HepG2 (cell line): ENCODE measurements around the gene SRSF10. TPM values are rescaled to one million over a fixed set of nuclear protein-coding genes. Genes with fewer than 3 reads are reported as not detected.
A peak's percentile ranks its signal among the peaks of the same experiment; 100 is the strongest.

ENCODE experiments used
- CBX1 ChIP-seq: IDR thresholded peaks from one replicate; pipeline ENCODE4 v1.6.1; 2016; ENCODE audit warnings: antibody characterized with exemption, low read depth
- CHD4 ChIP-seq: fragments of 200-600 bp; sonication (generic); IDR thresholded peaks from 2 replicates; pipeline ENCODE4 v1.7.0; 2017; ENCODE audit warnings: mild to moderate bottlenecking, low read length, borderline replicate concordance
- FOXO1 ChIP-seq: sonication (generic); formaldehyde crosslinking; IDR thresholded peaks from 2 replicates; pipeline ENCODE4 v1.4.0; 2020; ENCODE audit warnings: missing genetic modification reagents
- HDAC2 ChIP-seq: sonication (generic); formaldehyde crosslinking; IDR thresholded peaks from 2 replicates; pipeline ENCODE4 v1.4.0; 2020; ENCODE audit warnings: missing genetic modification reagents
- HNRNPUL1 ChIP-seq: fragments of 200-400 bp; formaldehyde crosslinking; IDR thresholded peaks from 2 replicates; pipeline ENCODE4 v1.6.1; 2017; ENCODE audit warnings: low read depth, mild to moderate bottlenecking, low read length, moderate library complexity
- ISL2 ChIP-seq: sonication (generic); formaldehyde crosslinking; IDR thresholded peaks from 2 replicates; pipeline ENCODE4 v1.5.0; 2020; ENCODE audit warnings: missing genetic modification reagents
- LBX2 ChIP-seq: sonication (generic); formaldehyde crosslinking; IDR thresholded peaks from 2 replicates; pipeline ENCODE4 v1.5.0; 2020; ENCODE audit warnings: missing genetic modification reagents, mild to moderate bottlenecking, borderline replicate concordance
- NR1H2 ChIP-seq: sonication (generic); formaldehyde crosslinking; IDR thresholded peaks from 2 replicates; pipeline ENCODE4 v1.8.1; 2022; ENCODE audit warnings: low read depth, missing genetic modification reagents, borderline replicate concordance
- NR2F6 ChIP-seq, 2 experiments: IDR thresholded peaks; 2 replicates each; pipeline ENCODE4 v1.6.1; 2016; ENCODE audit warnings: antibody characterized with exemption in 1 of 2, mild to moderate bottlenecking in 1 of 2
- REST ChIP-seq, 2 experiments: IDR thresholded peaks; 2 replicates each; pipeline ENCODE4 v1.6.1; 2011 to 2012; ENCODE audit warnings: low read length in 2 of 2, borderline replicate concordance in 1 of 2, low read depth in 1 of 2, mild to moderate bottlenecking in 1 of 2, moderate library complexity in 1 of 2
- STAG1 ChIP-seq: sonication (generic); formaldehyde crosslinking; IDR thresholded peaks from 2 replicates; pipeline ENCODE4 v1.4.0; 2020; ENCODE audit warnings: missing genetic modification reagents
- ZFP91 ChIP-seq: sonication (generic); formaldehyde crosslinking; IDR thresholded peaks from 2 replicates; pipeline ENCODE4 v1.9.0; 2022; ENCODE audit warnings: missing genetic modification reagents, mild to moderate bottlenecking, borderline replicate concordance
- ZNF251 ChIP-seq: sonication (generic); formaldehyde crosslinking; IDR thresholded peaks from 2 replicates; pipeline ENCODE4 v1.9.0; 2021; ENCODE audit warnings: mild to moderate bottlenecking, missing genetic modification reagents
- ZNF407 ChIP-seq: sonication (generic); formaldehyde crosslinking; IDR thresholded peaks from one replicate; pipeline ENCODE4 v1.5.1; 2020; ENCODE audit warnings: mild to moderate bottlenecking, missing genetic modification reagents; ENCODE audit errors: not compliant biosample characterization
- polyA plus RNA-seq, 8 experiments: library from polyadenylated mRNA; depleted of rRNA in 3 of 8; stranded (reverse) in 7 of 8; unstranded in 1 of 8; fragments of >200 nt; fragmentation: Illumina TruSeq in 4 of 8; extraction: Trizol in 4 of 8; gene quantifications; 2 replicates each; pipeline versions ENCODE4 v1.2.1 to v1.2.3, GENCODE V29; 2011 to 2016; ENCODE audit warnings: low read depth in 4 of 8, missing spikeins in 1 of 8, mixed read lengths in 1 of 8; ENCODE audit not compliant: insufficient read depth in 1 of 8
- total RNA-seq, 5 experiments: library from RNA; depleted of rRNA; stranded (reverse); fragments of >200 nt; fragmentation: Illumina TruSeq; extraction: Trizol; gene quantifications; 2 replicates each; pipeline ENCODE4 v1.2.3, GENCODE V29; 2016; ENCODE audit warnings: low read depth in 1 of 5

Gene SRSF10
- total and polyA plus RNA-seq, 2 of the 13 experiments (the other 11 are each of a cell fraction or from before 2014, with no cell fraction given): 126 to 186 TPM

GRCh38 chr1:24022581-24023361 lies 42.6 kb upstream of the SRSF10 start (continued):
- TF ChIP-seq ZNF407 (CRISPR knock-in tag): peak; percentile 56
- no peak for TF ChIP-seq ISL2
- no peak for TF ChIP-seq STAG1 (CRISPR knock-in tag)
- TF ChIP-seq FOXO1 (CRISPR knock-in tag): no peak
- no peak for TF ChIP-seq HNRNPUL1
- peak; percentile 33; the same call in 1 of the 2 replicates for TF ChIP-seq NR2F6 (IDR thresholded peaks at IDR 0.05)
- no peak for TF ChIP-seq NR2F6 (CRISPR knock-in tag; IDR thresholded peaks at IDR 0.05)
- TF ChIP-seq ZFP91: no peak
- no peak for TF ChIP-seq REST (IDR thresholded peaks at IDR 0.05; ENCODE audit: borderline replicate concordance in 1 of 2, low read depth in 1 of 2, low read length in 2 of 2)
- no peak for TF ChIP-seq ZNF251 (CRISPR knock-in tag)
- TF ChIP-seq HDAC2 (CRISPR knock-in tag): no peak; the same call in 1 of the 2 replicates
- TF ChIP-seq CHD4: no peak
- TF ChIP-seq LBX2: 0 out of 2 replicates have a peak, but pooled peaks have one; percentile 46
- TF ChIP-seq NR1H2 (CRISPR knock-in tag): no peak
- no peak for TF ChIP-seq CBX1
